MCF 10A (cell line): ENCODE data around the gene U2SURP. TPM values are rescaled to one million over a fixed set of nuclear protein-coding genes. Genes with fewer than 3 reads are reported as not detected.
A peak's percentile ranks its signal among the peaks of the same experiment; 100 is the strongest.
"Not testable (repeated sequence)": the region's sequence is repeated elsewhere in the genome, so short reads cannot be mapped to it uniquely, and the experiment has no call there.

ENCODE experiments used
- BruUV-seq: library from RNA; stranded (reverse); fragments of 400-500 nt; replicated peaks from 2 replicates; lab custom pipeline; 2021; lab: Mats Ljungman, UMichigan
- CTCF ChIA-PET: fragments of 300-600 bp; sonication (Branson Sonifier 250); formaldehyde crosslinking; extraction: SDS; loops from one replicate; lab custom pipeline; 2021; ENCODE audit warnings: antibody characterized with exemption, inconsistent platforms; lab: Yijun Ruan, JAX
- POLR2A ChIA-PET: fragments of 300-600, 350-650 bp; sonication (Branson Sonifier 250); formaldehyde crosslinking; extraction: SDS; loops from one replicate; lab custom pipeline; 2020; ENCODE audit warnings: antibody characterized with exemption, inconsistent platforms; lab: Yijun Ruan, JAX
- DNase-seq: peaks from one replicate; pipeline ENCODE4 v3.0.0-alpha.2; 2018; ENCODE audit not compliant: unreplicated experiment
- H3K27ac Mint-ChIP-seq: one replicate; pipeline ENCODE4 v1.8.0; 2022; ENCODE audit warnings: mild to moderate bottlenecking, low read depth, mixed read lengths; ENCODE audit not compliant: unreplicated experiment
- H3K27me3 Mint-ChIP-seq: one replicate; pipeline ENCODE4 v1.8.0; 2022; ENCODE audit warnings: mixed read lengths; ENCODE audit not compliant: insufficient read depth, unreplicated experiment
- H3K36me3 Mint-ChIP-seq: one replicate; pipeline ENCODE4 v1.8.0; 2022; ENCODE audit warnings: mild to moderate bottlenecking, moderate library complexity, mixed read lengths; ENCODE audit not compliant: insufficient read depth, unreplicated experiment
- H3K4me1 Mint-ChIP-seq: one replicate; pipeline ENCODE4 v1.8.0; 2022; ENCODE audit warnings: mixed read lengths; ENCODE audit not compliant: insufficient read depth, unreplicated experiment
- H3K4me3 Mint-ChIP-seq: one replicate; pipeline ENCODE4 v1.8.0; 2022; ENCODE audit warnings: mild to moderate bottlenecking, moderate library complexity, mixed read lengths; ENCODE audit not compliant: unreplicated experiment
- H3K9me3 Mint-ChIP-seq: one replicate; pipeline ENCODE4 v1.8.0; 2022; ENCODE audit warnings: mixed read lengths; ENCODE audit not compliant: unreplicated experiment
- intact Hi-C: fragments of 100-400 bp; cut with micrococcal nuclease; formaldehyde crosslinking; loops from 2 replicates; pipeline ENCODE4 v1.14.1; 2022
- total RNA-seq: library from RNA; stranded (reverse); gene quantifications from 2 replicates; pipeline ENCODE4 v1.2.3, GENCODE V29; 2022
- TF ChIP-seq, protein P1 (sequence below): fragments of 200-600 bp; IDR thresholded peaks from one replicate; pipeline ENCODE4 v1.8.0; 2022; ENCODE audit warnings: antibody characterized with exemption, mild to moderate bottlenecking; ENCODE audit not compliant: unreplicated experiment

Gene U2SURP
- total RNA-seq, 1 experiment from 2014 or later = 146 TPM

DNA sequence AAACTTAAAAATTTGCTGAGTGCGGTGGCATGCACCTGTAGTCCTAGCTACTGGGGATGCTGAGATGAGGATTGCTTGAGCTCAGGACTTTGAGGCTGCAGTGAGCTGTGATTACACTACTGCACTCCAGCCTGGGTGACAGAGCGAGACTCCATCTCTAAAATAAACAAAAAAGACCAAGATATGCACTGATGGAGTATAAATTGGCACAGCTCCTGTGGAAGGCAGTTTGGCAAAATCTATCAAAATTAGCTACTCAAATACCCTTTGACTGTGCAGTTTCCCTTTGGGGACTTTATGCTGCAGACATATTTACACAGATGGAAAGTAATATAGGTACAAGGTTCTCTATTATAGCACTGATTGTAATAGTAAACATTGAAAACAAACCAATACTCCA, 18.1 kb upstream of the U2SURP start:
- Mint-ChIP-seq H3K4me3 (no peak overlapping the region), H3K27ac (no peak overlapping the region), H3K36me3 (no peaks in the 10 kb centered on the region), H3K27me3 (peaks cover 11% of the 10 kb centered on the region), H3K4me1 (no peaks in the 10 kb centered on the region), H3K9me3 (no peaks in the 10 kb centered on the region)
- intact Hi-C loops = no loop called here
- DNase-seq = no peak
- ChIA-PET POLR2A (interaction anchor here (1.1 to 3.2 kb wide), 2 partner anchors 18 to 155 kb away, joined by 3 to 13 read pairs; partner anchors contain the start of gene U2SURP), CTCF (interaction anchor here (0.8 to 5.5 kb wide), 4 partner anchors 16 to 155 kb away, joined by 3 to 115 read pairs (median 5); no protein-coding TSS in a partner anchor)
- TF ChIP-seq, protein P1, sequence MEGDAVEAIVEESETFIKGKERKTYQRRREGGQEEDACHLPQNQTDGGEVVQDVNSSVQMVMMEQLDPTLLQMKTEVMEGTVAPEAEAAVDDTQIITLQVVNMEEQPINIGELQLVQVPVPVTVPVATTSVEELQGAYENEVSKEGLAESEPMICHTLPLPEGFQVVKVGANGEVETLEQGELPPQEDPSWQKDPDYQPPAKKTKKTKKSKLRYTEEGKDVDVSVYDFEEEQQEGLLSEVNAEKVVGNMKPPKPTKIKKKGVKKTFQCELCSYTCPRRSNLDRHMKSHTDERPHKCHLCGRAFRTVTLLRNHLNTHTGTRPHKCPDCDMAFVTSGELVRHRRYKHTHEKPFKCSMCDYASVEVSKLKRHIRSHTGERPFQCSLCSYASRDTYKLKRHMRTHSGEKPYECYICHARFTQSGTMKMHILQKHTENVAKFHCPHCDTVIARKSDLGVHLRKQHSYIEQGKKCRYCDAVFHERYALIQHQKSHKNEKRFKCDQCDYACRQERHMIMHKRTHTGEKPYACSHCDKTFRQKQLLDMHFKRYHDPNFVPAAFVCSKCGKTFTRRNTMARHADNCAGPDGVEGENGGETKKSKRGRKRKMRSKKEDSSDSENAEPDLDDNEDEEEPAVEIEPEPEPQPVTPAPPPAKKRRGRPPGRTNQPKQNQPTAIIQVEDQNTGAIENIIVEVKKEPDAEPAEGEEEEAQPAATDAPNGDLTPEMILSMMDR = no peak
- no TSS peak for BruUV-seq

DNA sequence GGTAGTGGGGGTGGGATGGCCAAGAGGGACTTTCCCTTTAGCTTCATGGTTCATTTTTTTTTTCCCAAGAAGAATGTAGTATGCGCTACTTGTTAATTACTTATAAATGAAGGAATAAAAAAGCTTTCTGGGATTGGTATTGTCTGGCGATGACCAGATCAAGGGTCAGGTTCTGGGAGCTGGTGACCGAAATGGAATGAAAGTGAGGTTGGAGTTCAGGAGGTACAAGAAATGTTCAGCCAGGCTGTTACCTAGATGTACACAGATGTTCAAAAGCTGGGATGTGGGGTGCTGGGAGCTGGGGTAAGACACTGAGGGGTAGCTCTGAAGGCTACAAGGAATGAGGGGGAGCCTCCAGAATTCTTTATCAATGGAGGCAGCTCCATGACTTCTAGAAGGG, 17.1 kb upstream of the U2SURP start:
- Mint-ChIP-seq H3K27me3 (peaks cover 11% of the 10 kb centered on the region), H3K36me3 (no peaks in the 10 kb centered on the region), H3K4me3 (no peak overlapping the region), H3K9me3 (no peaks in the 10 kb centered on the region), H3K4me1 (no peaks in the 10 kb centered on the region), H3K27ac (no peak overlapping the region)
- BruUV-seq = no TSS peak
- intact Hi-C loops = no loop called here
- DNase-seq = no peak
- CTCF ChIA-PET = interaction anchor here (0.6 to 5.5 kb wide), 14 partner anchors 10 to 431 kb away, joined by 3 to 115 read pairs (median 4); no protein-coding TSS in a partner anchor
- POLR2A ChIA-PET = interaction anchor here (0.6 kb wide), 1 partner anchor 17 kb away, joined by 3 read pairs; the partner anchor contains the start of gene U2SURP
- TF ChIP-seq, protein P1 = no peak

GRCh38 chr3:142987080-142987700, 14.2 kb upstream of the U2SURP start:
- TF ChIP-seq, protein P1 = peak; percentile 54
- Mint-ChIP-seq H3K4me3 (no peak overlapping the region), H3K9me3 (no peaks in the 10 kb centered on the region), H3K36me3 (no peaks in the 10 kb centered on the region), H3K27me3 (peaks cover 11% of the 10 kb centered on the region), H3K27ac (no peak overlapping the region), H3K4me1 (no peaks in the 10 kb centered on the region)
- CTCF ChIA-PET = interaction anchor here (0.7 to 3.2 kb wide), 18 partner anchors 8 to 400 kb away, joined by 3 to 77 read pairs (median 5); no protein-coding TSS in a partner anchor
- no TSS peak for BruUV-seq
- DNase-seq = peak; percentile 54
- intact Hi-C loops = loop anchor here (1.0 to 2.0 kb wide), 3 partner anchors 58 to 401 kb away; no protein-coding TSS in a partner anchor
- POLR2A ChIA-PET = interaction anchor here (0.6 to 1.0 kb wide), 5 partner anchors 61 to 173 kb away, joined by 3 read pairs; no protein-coding TSS in a partner anchor

GRCh38 chr3:142987707-142988106, 13.7 kb upstream of the U2SURP start:
- Mint-ChIP-seq H3K27ac (no peak overlapping the region), H3K4me3 (no peak overlapping the region), H3K4me1 (no peaks in the 10 kb centered on the region), H3K9me3 (no peaks in the 10 kb centered on the region), H3K27me3 (peaks cover 6% of the 10 kb centered on the region), H3K36me3 (no peaks in the 10 kb centered on the region)
- intact Hi-C loops = loop anchor here (1.0 to 2.0 kb wide), 3 partner anchors 59 to 401 kb away; no protein-coding TSS in a partner anchor
- no peak for DNase-seq
- no TSS peak for BruUV-seq
- POLR2A ChIA-PET = interaction anchor here (1.0 kb wide), 1 partner anchor 125 kb away, joined by 3 read pairs; no protein-coding TSS in a partner anchor
- CTCF ChIA-PET = interaction anchor here (0.7 to 3.2 kb wide), 14 partner anchors 9 to 401 kb away, joined by 3 to 77 read pairs (median 5); no protein-coding TSS in a partner anchor
- TF ChIP-seq, protein P1 = no peak

- H3K36me3 Mint-ChIP-seq, H3K27me3 Mint-ChIP-seq, H3K4me3 Mint-ChIP-seq, intact Hi-C loops, H3K9me3 Mint-ChIP-seq, POLR2A ChIA-PET, BruUV-seq, H3K4me1 Mint-ChIP-seq, H3K27ac Mint-ChIP-seq, DNase-seq: not testable (repeated sequence)
- CTCF ChIA-PET = interaction anchor here (1.0 to 3.2 kb wide), 11 partner anchors 8 to 401 kb away, joined by 3 to 77 read pairs (median 5); no protein-coding TSS in a partner anchor
Measured at GRCh38 chr3:142988221-142988620, 13.1 kb upstream of the U2SURP start.

- CTCF ChIA-PET = interaction anchor here (0.7 to 3.2 kb wide), 3 partner anchors 81 to 160 kb away, joined by 3 to 77 read pairs (median 4); no protein-coding TSS in a partner anchor
- H3K9me3 Mint-ChIP-seq, intact Hi-C loops, H3K27me3 Mint-ChIP-seq, BruUV-seq, H3K36me3 Mint-ChIP-seq, DNase-seq, POLR2A ChIA-PET, H3K4me3 Mint-ChIP-seq, H3K27ac Mint-ChIP-seq, H3K4me1 Mint-ChIP-seq: not testable (repeated sequence)
Measured at GRCh38 chr3:142988826-142989225, 12.5 kb upstream of the U2SURP start.
